OCI-LY1 (cell line): ENCODE data around the gene STAG2.
"Not testable (repeated sequence)": the region's sequence is repeated elsewhere in the genome, so short reads cannot be mapped to it uniquely, and the experiment has no call there.

Experiments
- H2AFZ ChIP-seq: fragments of 200-600 bp; sonication (generic), shearing (Covaris generic); 2 replicates; pipeline ENCODE4 v1.6.0; 2014; ENCODE audit warnings: antibody characterized with exemption, mild to moderate bottlenecking, low read length
- H3F3A ChIP-seq: fragments of 200-600 bp; sonication (generic), shearing (Covaris generic); 2 replicates; pipeline ENCODE4 v1.6.0; 2014; ENCODE audit warnings: mild to moderate bottlenecking, antibody characterized with exemption, low read length, moderate library complexity; ENCODE audit not compliant: insufficient read depth
- H3K27ac ChIP-seq: fragments of 200-600 bp; sonication (generic); 2 replicates; pipeline ENCODE4 v1.5.1; 2014; ENCODE audit warnings: low read length, mixed run types, mild to moderate bottlenecking, low read depth; ENCODE audit not compliant: poor library complexity, severe bottlenecking
- H3K27me3 ChIP-seq: fragments of 200-600 bp; sonication (generic); 2 replicates; pipeline ENCODE4 v1.6.0; 2014; ENCODE audit warnings: antibody characterized with exemption, mild to moderate bottlenecking, low read length, moderate library complexity; ENCODE audit not compliant: insufficient read depth
- H3K36me3 ChIP-seq: fragments of 200-600 bp; sonication (generic); 2 replicates; pipeline ENCODE4 v1.6.1; 2014; ENCODE audit warnings: mild to moderate bottlenecking, antibody characterized with exemption, low read length, moderate library complexity, mixed read lengths; ENCODE audit not compliant: insufficient read depth
- H3K4me1 ChIP-seq: fragments of 200-600 bp; sonication (generic); 2 replicates; pipeline ENCODE4 v1.5.1; 2014; ENCODE audit warnings: mild to moderate bottlenecking, low read length, moderate library complexity; ENCODE audit not compliant: insufficient read depth, severe bottlenecking
- H3K4me2 ChIP-seq: fragments of 200-600 bp; sonication (generic), shearing (Covaris generic); 2 replicates; pipeline ENCODE4 v1.6.1; 2014; ENCODE audit warnings: low read length
- H3K4me3 ChIP-seq: fragments of 200-600 bp; sonication (generic); 2 replicates; pipeline ENCODE4 v1.5.1; 2014; ENCODE audit warnings: low read length, low read depth, mild to moderate bottlenecking, mixed read lengths; ENCODE audit not compliant: poor library complexity, severe bottlenecking
- H3K79me2 ChIP-seq: fragments of 200-600 bp; shearing (Covaris generic); 2 replicates; pipeline ENCODE4 v1.6.1; 2016; ENCODE audit warnings: mixed run types, low read length, mixed read lengths; ENCODE audit not compliant: insufficient read depth
- H3K9ac ChIP-seq: fragments of 200-600 bp; sonication (generic), shearing (Covaris generic); 2 replicates; pipeline ENCODE4 v1.6.1; 2014; ENCODE audit warnings: mild to moderate bottlenecking, low read length, mixed read lengths
- H3K9me2 ChIP-seq: fragments of 200-600 bp; sonication (generic), shearing (Covaris generic); 2 replicates; pipeline ENCODE4 v1.6.1; 2014; ENCODE audit warnings: low read depth, mild to moderate bottlenecking, low read length, mixed read lengths
- H3K9me3 ChIP-seq: fragments of 200-600 bp; shearing (Covaris generic); 2 replicates; pipeline ENCODE4 v1.6.1; 2014; ENCODE audit warnings: low read length, mixed read lengths
- H4K20me1 ChIP-seq: fragments of 200-600 bp; sonication (generic), shearing (Covaris generic); 2 replicates; pipeline ENCODE4 v1.6.0; 2016; ENCODE audit warnings: mild to moderate bottlenecking, low read length; ENCODE audit not compliant: insufficient read depth
- CTCF ChIP-seq: fragments of 200-600 bp; sonication (generic), shearing (Covaris generic); IDR thresholded peaks from 2 replicates; pipeline ENCODE4 v1.5.1; 2017; ENCODE audit warnings: mild to moderate bottlenecking, antibody characterized with exemption, low read length, moderate library complexity, mixed read lengths
- EZH2 ChIP-seq: fragments of 200-600 bp; sonication (generic), shearing (Covaris generic); IDR thresholded peaks from 2 replicates; pipeline ENCODE4 v1.8.0; 2017; ENCODE audit warnings: borderline replicate concordance, mixed run types, mild to moderate bottlenecking, antibody characterized with exemption, low read length, moderate library complexity, mixed read lengths

Gene STAG2

GRCh38 chrX:124103966-124104365 lies 142.5 kb downstream of the STAG2 start:
- H3F3A ChIP-seq = no peaks in the 10 kb centered on the region
- no peaks in the 10 kb centered on the region for H4K20me1 ChIP-seq
- no peak overlapping the region for H3K4me2 ChIP-seq
- TF ChIP-seq EZH2 = no peak
- no peak for TF ChIP-seq CTCF
- no peak overlapping the region for H2AFZ ChIP-seq
- no peaks in the 10 kb centered on the region for H3K9me2 ChIP-seq
- no peak overlapping the region for H3K4me3 ChIP-seq
- peaks cover 30% of the 10 kb centered on the region for H3K36me3 ChIP-seq
- no peaks in the 10 kb centered on the region for H3K4me1 ChIP-seq
- no peaks in the 10 kb centered on the region for H3K79me2 ChIP-seq
- no peaks in the 10 kb centered on the region for H3K9me3 ChIP-seq
- H3K27me3 ChIP-seq = no peaks in the 10 kb centered on the region
- H3K9ac ChIP-seq = no peak overlapping the region
- H3K27ac ChIP-seq = no peak overlapping the region

- not testable (repeated sequence) for H3K4me1 ChIP-seq, H2AFZ ChIP-seq, H3K27ac ChIP-seq, H3K27me3 ChIP-seq, H3K9me3 ChIP-seq, H3K9ac ChIP-seq, H3F3A ChIP-seq, H4K20me1 ChIP-seq, H3K79me2 ChIP-seq, H3K9me2 ChIP-seq, H3K4me3 ChIP-seq, H3K4me2 ChIP-seq
- peaks cover 24% of the 10 kb centered on the region for H3K36me3 ChIP-seq
These were observed 143.0 kb downstream of the STAG2 start for GRCh38 chrX:124104512-124104911.

- no peak for TF ChIP-seq CTCF
- TF ChIP-seq EZH2 = no peak
- Histone ChIP-seq H3K79me2 (no peaks in the 10 kb centered on the region), H3K4me3 (no peak overlapping the region), H3K4me1 (peaks cover 7% of the 10 kb centered on the region), H2AFZ (no peak overlapping the region), H3K27ac (no peak overlapping the region), H4K20me1 (no peaks in the 10 kb centered on the region), H3K9ac (no peak overlapping the region), H3K9me3 (no peaks in the 10 kb centered on the region), H3K36me3 (no peaks in the 10 kb centered on the region), H3K27me3 (no peaks in the 10 kb centered on the region), H3K9me2 (no peaks in the 10 kb centered on the region), H3F3A (no peaks in the 10 kb centered on the region), H3K4me2 (no peak overlapping the region)
These were observed 152.4 kb downstream of the STAG2 start for GRCh38 chrX:124113621-124114600.
